ENCODE measurements around the gene NBEAL1. TPM values are rescaled to one million over a fixed set of nuclear protein-coding genes. Genes with fewer than 3 reads are reported as not detected.

NBEAL1 gene
- total and polyA plus RNA-seq, 10 donors, result 3.5 to 34.3 (median 24.2) TPM

GRCh38 chr2:203195331-203196036 is 180.8 kb downstream of the NBEAL1 start:
- intact Hi-C loops (cut with DNase I; ENCODE audit: low total_unique reads), result no loop called here
- DNase-seq, result no peak
- no peaks in the 10 kb centered on the region for H3K9me3 ChIP-seq
- H3K4me3 ChIP-seq, result no peak overlapping the region
- no peak for TF ChIP-seq POLR2AphosphoS5 (IDR thresholded peaks at IDR 0.05)
- H3K4me1 ChIP-seq, result no peaks in the 10 kb centered on the region
- no peak overlapping the region for H3K27ac ChIP-seq
- peaks cover 0 to 84% (median 14%) of the 10 kb centered on the region in 6 donors for H3K36me3 ChIP-seq
- 94 to 98% (median 95%) methylated on average over 5 of the region's 5 CpGs for WGBS, 5 donors
- H3K27me3 ChIP-seq (replicated peaks in 1 of 7), result no peaks in the 10 kb centered on the region

DNA sequence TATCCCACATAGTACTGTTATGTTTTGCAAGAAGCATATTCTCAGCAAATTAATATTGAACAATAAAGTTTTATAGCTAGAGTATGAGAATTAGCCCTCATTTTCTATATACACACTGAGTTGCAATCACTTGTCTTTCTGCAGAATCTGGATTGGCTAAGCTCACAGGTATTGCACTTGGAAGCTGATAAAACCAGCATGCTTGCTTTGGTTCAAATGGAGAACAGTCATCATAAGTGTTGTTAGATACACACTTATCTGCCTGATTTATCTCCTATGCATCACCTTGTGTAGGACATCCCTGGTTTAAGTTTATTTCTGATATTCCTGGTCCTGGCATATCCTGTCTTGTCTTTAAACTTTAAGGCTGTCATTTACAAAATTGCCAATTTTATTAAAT is 186.2 kb downstream of the NBEAL1 start:
- Histone ChIP-seq H3K4me1 (no peaks in the 10 kb centered on the region), H3K9me3 (no peaks in the 10 kb centered on the region), H3K4me3 (no peak overlapping the region), H3K27me3 (replicated peaks in 1 of 7) (no peaks in the 10 kb centered on the region), H3K27ac (no peak overlapping the region), H3K36me3 (peaks cover 0 to 66% (median 10%) of the 10 kb centered on the region in 6 donors)
- no peak for TF ChIP-seq POLR2A (IDR thresholded peaks at IDR 0.05)
- no peak for TF ChIP-seq CTCF (IDR thresholded peaks at IDR 0.05 in 8 of 11, conservative IDR thresholded peaks at IDR 0.05 in 3 of 11)
- intact Hi-C loops (cut with DNase I; ENCODE audit: low total_unique reads), result no loop called here
- DNase-seq, result no peak

DNA sequence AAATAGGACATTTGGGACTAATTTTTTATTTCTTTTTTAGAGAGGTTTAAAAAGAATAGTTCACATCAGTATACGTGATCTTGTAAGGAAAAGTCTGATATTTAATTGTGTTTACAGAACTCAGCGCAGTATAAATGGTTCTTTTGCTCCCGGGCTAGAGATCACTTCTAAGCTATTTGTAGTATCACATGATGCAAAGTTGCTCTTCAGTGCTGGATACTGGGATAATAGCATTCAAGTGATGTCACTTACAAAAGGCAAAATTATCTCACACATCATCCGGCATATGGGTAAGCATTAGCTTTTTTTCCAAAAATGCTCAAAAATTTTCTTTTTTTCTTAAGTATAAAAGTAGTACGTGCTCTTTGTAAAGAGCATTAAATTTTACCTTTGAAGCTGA is 186.8 kb downstream of the NBEAL1 start:
- Histone ChIP-seq H3K27me3 (replicated peaks in 1 of 7) (no peaks in the 10 kb centered on the region), H3K4me3 (no peak overlapping the region), H3K4me1 (no peaks in the 10 kb centered on the region), H3K9me3 (no peaks in the 10 kb centered on the region), H3K27ac (no peak overlapping the region), H3K36me3 (peaks cover 0 to 66% (median 10%) of the 10 kb centered on the region in 6 donors)
- WGBS, 5 donors, result 92 to 96% (median 96%) methylated on average over 5 of the region's 5 CpGs
- TF ChIP-seq POLR2A (IDR thresholded peaks at IDR 0.05), result no peak
- TF ChIP-seq CTCF (IDR thresholded peaks at IDR 0.05 in 8 of 11, conservative IDR thresholded peaks at IDR 0.05 in 3 of 11), result no peak
- no peak for DNase-seq
- intact Hi-C loops (cut with DNase I; ENCODE audit: low total_unique reads), result no loop called here

DNA sequence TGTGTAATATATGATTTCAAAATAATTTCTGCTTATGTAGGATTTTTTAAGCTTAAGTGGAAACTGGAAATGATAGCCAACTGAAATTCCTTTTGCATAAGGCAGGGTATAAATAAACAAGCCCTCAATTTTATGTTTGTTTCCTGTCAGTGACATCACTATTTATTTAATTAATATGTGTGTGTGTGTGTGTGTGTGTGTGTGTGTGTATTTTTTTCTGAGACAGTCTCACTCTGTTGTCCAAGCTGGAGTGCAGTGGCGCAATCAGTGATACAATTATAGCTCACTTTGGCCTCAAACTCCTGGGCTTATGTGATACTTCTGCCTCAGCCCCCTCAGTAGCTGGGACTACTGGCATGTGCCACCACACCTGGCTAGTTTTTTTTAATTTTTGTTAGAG is 194.9 kb downstream of the NBEAL1 start:
- H3K27me3 ChIP-seq (replicated peaks in 1 of 7), result no peaks in the 10 kb centered on the region
- H3K27ac ChIP-seq, result no peak overlapping the region
- H3K9me3 ChIP-seq, result no peaks in the 10 kb centered on the region
- TF ChIP-seq CTCF (IDR thresholded peaks at IDR 0.05 in 8 of 11, conservative IDR thresholded peaks at IDR 0.05 in 3 of 11), result no peak
- no peak for TF ChIP-seq POLR2A (IDR thresholded peaks at IDR 0.05)
- no peak for TF ChIP-seq POLR2AphosphoS5 (IDR thresholded peaks at IDR 0.05)
- intact Hi-C loops (cut with DNase I; ENCODE audit: low total_unique reads), result no loop called here
- peaks cover 0 to 45% (median 2%) of the 10 kb centered on the region in 6 donors for H3K36me3 ChIP-seq
- no peak for DNase-seq
- H3K4me3 ChIP-seq, result no peak overlapping the region
- H3K4me1 ChIP-seq, result no peaks in the 10 kb centered on the region
- WGBS, 5 donors, result 94 to 100% (median 95%) methylated on average over 1 of the region's 1 CpG

Data from spleen (tissue), 11 donors.